Eye (tissue), 1 donor: Measurements from ENCODE around the gene KCNK1.

Experiments
- DNase-seq: peaks from one replicate; pipeline ENCODE4 v3.0.0-alpha.2; 2015

KCNK1 gene

GRCh38 chr1:233613252-233614172, at the start of gene KCNK1:
TSS of gene KCNK1 (plus strand) at chr1:233614106. CDS start at chr1:233614172, 66 bp downstream.
- DNase-seq = peak; percentile 85

GRCh38 chr1:233565313-233565712, 48.6 kb upstream of the KCNK1 start:
- no peak for DNase-seq

GRCh38 chr1:233566886-233567285, 47.0 kb upstream of the KCNK1 start:
- no peak for DNase-seq

- DNase-seq = peak; percentile 14
Observed at GRCh38 chr1:233569636-233570035, 44.3 kb upstream of the KCNK1 start.

- no peak for DNase-seq
Observed at GRCh38 chr1:233570216-233570615, 43.7 kb upstream of the KCNK1 start.

GRCh38 chr1:233570706-233571105, 43.2 kb upstream of the KCNK1 start:
- DNase-seq = no peak

- DNase-seq = no peak
Observed at GRCh38 chr1:233572896-233573295, 41.0 kb upstream of the KCNK1 start.

GRCh38 chr1:233575450-233575849, 38.5 kb upstream of the KCNK1 start:
- no peak for DNase-seq

GRCh38 chr1:233582439-233582838, 31.5 kb upstream of the KCNK1 start:
- DNase-seq = peak; percentile 73

GRCh38 chr1:233584376-233584775, 29.5 kb upstream of the KCNK1 start:
- no peak for DNase-seq

GRCh38 chr1:233584931-233585330, 29.0 kb upstream of the KCNK1 start:
- DNase-seq = no peak

GRCh38 chr1:233586301-233586700, 27.6 kb upstream of the KCNK1 start:
- no peak for DNase-seq

GRCh38 chr1:233587196-233587595, 26.7 kb upstream of the KCNK1 start:
- DNase-seq = no peak

- DNase-seq = peak; percentile 49
Observed at GRCh38 chr1:233587958-233588799, 25.7 kb upstream of the KCNK1 start.

- DNase-seq = no peak
Observed at GRCh38 chr1:233597489-233597901, 16.4 kb upstream of the KCNK1 start.

GRCh38 chr1:233598891-233599541, 14.9 kb upstream of the KCNK1 start:
- peak; percentile 55 for DNase-seq

GRCh38 chr1:233599542-233600073, 14.3 kb upstream of the KCNK1 start:
- no peak for DNase-seq

GRCh38 chr1:233600488-233600887, 13.4 kb upstream of the KCNK1 start:
- no peak for DNase-seq

- no peak for DNase-seq
Observed at GRCh38 chr1:233603478-233603877, 10.4 kb upstream of the KCNK1 start.

GRCh38 chr1:233605205-233605604, 8.7 kb upstream of the KCNK1 start:
- no peak for DNase-seq

GRCh38 chr1:233606813-233607212, 7.1 kb upstream of the KCNK1 start:
- no peak for DNase-seq

- no peak for DNase-seq
Observed at GRCh38 chr1:233607252-233608119, 6.4 kb upstream of the KCNK1 start.
